Prostate gland (tissue), 2 donors: ENCODE measurements around the gene PPFIBP2.

ENCODE experiments used
- POLR2AphosphoS5 ChIP-seq: sonication (generic); formaldehyde crosslinking; IDR thresholded peaks from one replicate; pipeline ENCODE4 v1.6.1; 2017; ENCODE audit warnings: antibody characterized with exemption
- TF ChIP-seq, protein P1 (sequence below), 4 experiments: fragments of 200-600 bp in 2 of 4; fragments of 450-650 bp in 2 of 4; sonication (generic) in 2 of 4; IDR thresholded peaks; 1 replicate in 3 of 4; 2 replicates in 1 of 4; pipeline ENCODE4 v1.5.1; 2016 to 2019; ENCODE audit warnings: antibody characterized with exemption in 4 of 4, mild to moderate bottlenecking in 2 of 4, moderate library complexity in 2 of 4

- peak; percentile 84 for TF ChIP-seq POLR2AphosphoS5
- TF ChIP-seq, protein P1, sequence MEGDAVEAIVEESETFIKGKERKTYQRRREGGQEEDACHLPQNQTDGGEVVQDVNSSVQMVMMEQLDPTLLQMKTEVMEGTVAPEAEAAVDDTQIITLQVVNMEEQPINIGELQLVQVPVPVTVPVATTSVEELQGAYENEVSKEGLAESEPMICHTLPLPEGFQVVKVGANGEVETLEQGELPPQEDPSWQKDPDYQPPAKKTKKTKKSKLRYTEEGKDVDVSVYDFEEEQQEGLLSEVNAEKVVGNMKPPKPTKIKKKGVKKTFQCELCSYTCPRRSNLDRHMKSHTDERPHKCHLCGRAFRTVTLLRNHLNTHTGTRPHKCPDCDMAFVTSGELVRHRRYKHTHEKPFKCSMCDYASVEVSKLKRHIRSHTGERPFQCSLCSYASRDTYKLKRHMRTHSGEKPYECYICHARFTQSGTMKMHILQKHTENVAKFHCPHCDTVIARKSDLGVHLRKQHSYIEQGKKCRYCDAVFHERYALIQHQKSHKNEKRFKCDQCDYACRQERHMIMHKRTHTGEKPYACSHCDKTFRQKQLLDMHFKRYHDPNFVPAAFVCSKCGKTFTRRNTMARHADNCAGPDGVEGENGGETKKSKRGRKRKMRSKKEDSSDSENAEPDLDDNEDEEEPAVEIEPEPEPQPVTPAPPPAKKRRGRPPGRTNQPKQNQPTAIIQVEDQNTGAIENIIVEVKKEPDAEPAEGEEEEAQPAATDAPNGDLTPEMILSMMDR (IDR thresholded peaks at IDR 0.05) = no peak
Observed at GRCh38 chr11:7596975-7597391, 83.2 kb downstream of the PPFIBP2 start.
